ENCODE results near the gene IRS1. TPM values are rescaled to one million over a fixed set of nuclear protein-coding genes. Genes with fewer than 3 reads are reported as not detected.

The IRS1 gene
- total RNA-seq, 1 donor from 2014 or later = 3.2 TPM

DNA sequence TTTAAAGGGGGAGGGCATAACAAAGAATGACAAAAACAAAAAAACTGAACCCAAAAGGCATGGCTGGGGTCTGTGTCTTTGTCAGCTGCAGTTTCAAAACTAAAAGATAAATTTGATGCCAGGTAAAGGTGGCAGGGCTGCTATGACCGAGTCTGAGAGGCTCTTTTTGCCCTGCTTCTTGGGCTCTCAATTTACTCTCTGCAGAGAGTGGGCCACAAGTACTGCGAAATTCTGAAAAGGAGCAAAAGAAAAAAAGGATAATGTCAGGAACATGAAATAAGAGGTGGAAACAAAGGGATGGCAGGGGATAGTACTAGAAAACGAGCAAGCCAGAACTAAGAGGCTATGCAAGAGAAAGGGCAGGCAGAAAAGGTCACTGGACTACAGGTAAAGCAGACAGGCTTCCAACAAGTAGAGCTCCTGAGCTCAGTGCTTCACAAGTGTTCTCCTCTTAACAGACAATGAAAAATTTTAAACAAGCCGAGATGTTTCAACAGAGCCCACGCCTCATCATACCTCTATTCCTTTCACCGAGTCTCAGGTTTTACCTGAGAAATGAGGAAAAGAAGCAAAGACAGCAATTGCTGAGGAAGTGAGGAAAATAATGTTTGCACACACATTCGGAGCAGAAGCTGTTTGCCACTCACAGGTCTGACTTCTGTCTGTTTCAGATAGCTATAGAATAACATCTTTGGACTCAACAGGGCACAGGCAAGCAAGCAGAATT is 7.3 kb downstream of the IRS1 start:
- Mint-ChIP-seq H3K4me3 (peak overlapping the region; percentile 86), H3K9me3 (no peaks in the 10 kb centered on the region), H3K36me3 (ENCODE audit: low read depth) (peaks cover 6% of the 10 kb centered on the region), H3K27ac (peak overlapping the region; percentile 89), H3K4me1 (peaks cover 41% of the 10 kb centered on the region), H3K27me3 (no peaks in the 10 kb centered on the region)
- POLR2A ChIA-PET = interaction anchor here (0.6 to 4.7 kb wide), 5 partner anchors 8 to 189 kb away, joined by 3 to 29 read pairs (median 6); partner anchors contain the start of genes IRS1 and RHBDD1
- TF ChIP-seq, protein P1, sequence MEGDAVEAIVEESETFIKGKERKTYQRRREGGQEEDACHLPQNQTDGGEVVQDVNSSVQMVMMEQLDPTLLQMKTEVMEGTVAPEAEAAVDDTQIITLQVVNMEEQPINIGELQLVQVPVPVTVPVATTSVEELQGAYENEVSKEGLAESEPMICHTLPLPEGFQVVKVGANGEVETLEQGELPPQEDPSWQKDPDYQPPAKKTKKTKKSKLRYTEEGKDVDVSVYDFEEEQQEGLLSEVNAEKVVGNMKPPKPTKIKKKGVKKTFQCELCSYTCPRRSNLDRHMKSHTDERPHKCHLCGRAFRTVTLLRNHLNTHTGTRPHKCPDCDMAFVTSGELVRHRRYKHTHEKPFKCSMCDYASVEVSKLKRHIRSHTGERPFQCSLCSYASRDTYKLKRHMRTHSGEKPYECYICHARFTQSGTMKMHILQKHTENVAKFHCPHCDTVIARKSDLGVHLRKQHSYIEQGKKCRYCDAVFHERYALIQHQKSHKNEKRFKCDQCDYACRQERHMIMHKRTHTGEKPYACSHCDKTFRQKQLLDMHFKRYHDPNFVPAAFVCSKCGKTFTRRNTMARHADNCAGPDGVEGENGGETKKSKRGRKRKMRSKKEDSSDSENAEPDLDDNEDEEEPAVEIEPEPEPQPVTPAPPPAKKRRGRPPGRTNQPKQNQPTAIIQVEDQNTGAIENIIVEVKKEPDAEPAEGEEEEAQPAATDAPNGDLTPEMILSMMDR (IDR thresholded peaks at IDR 0.05) = no peak
- intact Hi-C loops (cut with micrococcal nuclease) = loop anchor here (2.0 to 5.0 kb wide), 3 partner anchors 372 to 1850 kb away; partner anchors contain the start of genes COL4A3 and COL4A4
- DNase-seq (no peak), ATAC-seq (ENCODE audit: low read depth) (no peak)
- CTCF ChIA-PET = no interaction called here

DNA sequence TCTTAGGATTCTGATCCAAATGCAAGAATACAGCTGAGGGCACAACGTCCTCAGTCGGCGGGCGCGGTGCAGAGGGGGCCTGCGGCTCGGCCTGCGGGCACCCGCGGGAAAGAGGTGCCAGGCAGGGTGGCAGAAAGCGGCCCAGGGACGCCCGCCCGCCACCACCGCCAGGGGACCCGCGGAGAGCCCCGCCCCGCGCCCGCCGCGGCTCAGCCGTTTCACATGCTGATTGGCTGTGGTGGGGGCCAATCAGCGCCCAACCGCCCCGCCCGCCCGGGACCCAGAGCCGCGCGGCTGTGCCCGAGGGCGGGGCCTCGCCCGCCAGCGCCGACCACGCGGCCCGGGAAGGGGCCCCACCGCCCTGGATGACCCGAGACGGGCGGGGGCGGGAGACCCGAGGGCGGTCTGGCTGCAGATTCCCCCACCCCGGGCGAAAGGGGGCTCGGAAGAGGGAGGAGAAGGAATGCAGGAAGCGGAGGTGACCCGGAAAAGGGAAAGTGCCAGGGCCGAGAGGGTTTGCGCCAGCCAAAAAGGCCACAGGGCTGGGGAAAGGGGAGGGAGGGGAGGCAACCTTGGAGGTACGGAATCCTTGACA is 8.0 kb downstream of the IRS1 start:
- TF ChIP-seq, protein P1 (IDR thresholded peaks at IDR 0.05) = no peak
- peak; percentile 98 for ATAC-seq (ENCODE audit: low read depth)
- CTCF ChIA-PET = interaction anchor here (4.6 kb wide), 1 partner anchor 8 kb away, joined by 21 read pairs; the partner anchor contains the start of gene IRS1
- POLR2A ChIA-PET = interaction anchor here (0.6 to 4.7 kb wide), 10 partner anchors 8 to 671 kb away, joined by 3 to 31 read pairs (median 8); partner anchors contain the start of genes IRS1 and RHBDD1
- H3K4me1 Mint-ChIP-seq = peaks cover 34% of the 10 kb centered on the region
- H3K36me3 Mint-ChIP-seq (ENCODE audit: low read depth) = peaks cover 5% of the 10 kb centered on the region
- no peaks in the 10 kb centered on the region for H3K9me3 Mint-ChIP-seq
- no peaks in the 10 kb centered on the region for H3K27me3 Mint-ChIP-seq
- H3K27ac Mint-ChIP-seq = peak overlapping the region; percentile 99
- H3K4me3 Mint-ChIP-seq = peak overlapping the region; percentile 93
- peak; percentile 93 for DNase-seq
- intact Hi-C loops (cut with micrococcal nuclease) = loop anchor here (1.0 to 5.0 kb wide), 8 partner anchors 8 to 1849 kb away; partner anchors contain the start of genes COL4A3, COL4A4, IRS1 and RHBDD1

DNA sequence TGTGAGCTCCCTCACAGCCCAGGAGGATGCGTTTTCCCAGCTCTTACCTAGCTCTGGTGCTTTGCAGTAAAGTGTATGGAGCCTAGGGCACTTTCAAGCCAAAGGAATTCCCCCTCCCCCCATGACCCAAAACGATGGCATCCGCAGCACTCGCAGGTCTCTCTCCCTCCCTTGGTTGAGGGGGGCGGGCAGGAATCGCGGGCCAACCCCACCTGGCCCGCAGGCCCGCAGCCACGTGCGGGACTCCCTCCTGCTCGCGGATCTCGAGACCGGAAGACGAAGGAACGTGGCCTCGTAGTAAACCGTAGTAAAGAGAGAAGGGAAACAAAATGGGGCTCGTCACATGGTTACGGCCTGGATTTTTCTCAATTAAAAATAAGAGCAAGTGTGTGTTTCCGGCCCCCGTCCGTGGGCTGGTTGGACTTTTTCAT is 8.5 kb downstream of the IRS1 start:
- CTCF ChIA-PET = interaction anchor here (1.8 to 4.6 kb wide), 2 partner anchors 8 to 19 kb away, joined by 5 to 21 read pairs; partner anchors contain the start of gene IRS1
- H3K27me3 Mint-ChIP-seq = no peaks in the 10 kb centered on the region
- H3K4me1 Mint-ChIP-seq = peaks cover 34% of the 10 kb centered on the region
- H3K9me3 Mint-ChIP-seq = no peaks in the 10 kb centered on the region
- H3K4me3 Mint-ChIP-seq = peak overlapping the region; percentile 93
- POLR2A ChIA-PET = interaction anchor here (0.6 to 4.7 kb wide), 9 partner anchors 8 to 671 kb away, joined by 3 to 31 read pairs (median 8); partner anchors contain the start of genes IRS1 and RHBDD1
- DNase-seq (no peak), ATAC-seq (ENCODE audit: low read depth) (peak; percentile 45)
- H3K27ac Mint-ChIP-seq = peak overlapping the region; percentile 99
- intact Hi-C loops (cut with micrococcal nuclease) = loop anchor here (1.0 to 5.0 kb wide), 7 partner anchors 8 to 1849 kb away; partner anchors contain the start of genes IRS1 and RHBDD1
- TF ChIP-seq, protein P1 (IDR thresholded peaks at IDR 0.05) = no peak
- H3K36me3 Mint-ChIP-seq (ENCODE audit: low read depth) = peaks cover 4% of the 10 kb centered on the region

DNA sequence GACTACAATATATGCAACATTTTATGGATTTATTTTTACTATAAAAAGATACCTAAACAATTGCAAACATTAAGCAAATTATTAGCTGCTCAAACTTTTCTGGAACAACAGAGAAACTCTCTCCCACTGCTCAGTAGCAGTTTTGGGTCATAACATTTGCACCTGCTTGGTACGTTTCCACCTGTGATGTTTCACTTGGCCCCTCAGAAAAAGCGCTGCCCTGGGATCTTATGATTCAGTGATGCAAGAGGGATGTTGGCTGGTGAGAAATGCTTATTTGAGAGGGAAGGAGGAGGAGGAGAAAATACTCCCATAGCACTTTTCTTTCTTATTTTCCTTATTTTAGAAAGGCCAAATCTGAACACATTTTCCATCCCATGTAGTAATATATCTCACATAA is 9.2 kb downstream of the IRS1 start:
- Mint-ChIP-seq H3K27ac (peak overlapping the region; percentile 99), H3K9me3 (no peaks in the 10 kb centered on the region), H3K36me3 (ENCODE audit: low read depth) (peaks cover 4% of the 10 kb centered on the region), H3K27me3 (no peaks in the 10 kb centered on the region), H3K4me3 (peak overlapping the region; percentile 93), H3K4me1 (peaks cover 34% of the 10 kb centered on the region)
- DNase-seq = no peak
- TF ChIP-seq, protein P1 (IDR thresholded peaks at IDR 0.05) = no peak
- intact Hi-C loops (cut with micrococcal nuclease) = loop anchor here (5.0 kb wide), 2 partner anchors 1833 to 1848 kb away; no protein-coding TSS in a partner anchor
- CTCF ChIA-PET = interaction anchor here (0.9 to 4.6 kb wide), 4 partner anchors 9 to 901 kb away, joined by 3 to 21 read pairs (median 4); partner anchors contain the start of gene IRS1
- ATAC-seq (ENCODE audit: low read depth) = no peak
- POLR2A ChIA-PET = interaction anchor here (0.6 to 4.7 kb wide), 11 partner anchors 9 to 575 kb away, joined by 3 to 31 read pairs (median 5); partner anchors contain the start of genes IRS1 and RHBDD1
